HEK293T (cell line): ENCODE data around the gene NXPE3.

ENCODE experiments used
- CTCF ChIA-PET: fragments of 350-600 bp; formaldehyde crosslinking; extraction: SDS; loops from one replicate; lab custom pipeline; 2021; ENCODE audit warnings: antibody characterized with exemption, inconsistent platforms; lab: Yijun Ruan, JAX
- POLR2A ChIA-PET: fragments of 350-600 bp; formaldehyde crosslinking; extraction: SDS; loops from one replicate; lab custom pipeline; 2020; ENCODE audit warnings: antibody characterized with exemption, inconsistent platforms; lab: Yijun Ruan, JAX
- DNase-seq: peaks from one replicate; pipeline ENCODE4 v3.0.0; 2012; ENCODE audit warnings: mixed read lengths; ENCODE audit errors: extremely low spot score
- ARNT ChIP-seq: fragments of 450-650 bp; IDR thresholded peaks from 2 replicates; pipeline ENCODE4 v1.6.1; 2017; ENCODE audit warnings: mild to moderate bottlenecking
- BHLHE40 ChIP-seq: fragments of 450-650 bp; IDR thresholded peaks from 2 replicates; pipeline ENCODE4 v1.6.1; 2016; ENCODE audit warnings: mild to moderate bottlenecking, moderate library complexity, borderline replicate concordance
- CTBP1 ChIP-seq: fragments of 450-650 bp; IDR thresholded peaks from 2 replicates; pipeline ENCODE4 v1.6.1; 2016; ENCODE audit warnings: borderline replicate concordance
- ELF4 ChIP-seq: fragments of 450-650 bp; IDR thresholded peaks from 2 replicates; pipeline ENCODE4 v1.6.1; 2017; ENCODE audit warnings: antibody characterized with exemption
- FOXA1 ChIP-seq: fragments of 450-650 bp; IDR thresholded peaks from 2 replicates; pipeline ENCODE4 v1.6.1; 2016; ENCODE audit warnings: mild to moderate bottlenecking
- FOXK2 ChIP-seq: fragments of 450-650 bp; IDR thresholded peaks from 2 replicates; pipeline ENCODE4 v1.6.1; 2016; ENCODE audit warnings: mild to moderate bottlenecking
- FOXM1 ChIP-seq: fragments of 450-650 bp; IDR thresholded peaks from 2 replicates; pipeline ENCODE4 v1.6.1; 2017; ENCODE audit warnings: mild to moderate bottlenecking, borderline replicate concordance
- HDGF ChIP-seq: fragments of 450-650 bp; IDR thresholded peaks from 2 replicates; pipeline ENCODE4 v1.6.1; 2017; ENCODE audit warnings: antibody characterized with exemption, borderline replicate concordance
- L3MBTL2 ChIP-seq: fragments of 450-650 bp; conservative IDR thresholded peaks from 2 replicates; pipeline ENCODE4 v1.6.1; 2016; ENCODE audit warnings: mild to moderate bottlenecking
- LEF1 ChIP-seq: fragments of 450-650 bp; IDR thresholded peaks from 2 replicates; pipeline ENCODE4 v1.6.1; 2017; ENCODE audit warnings: mild to moderate bottlenecking, borderline replicate concordance
- NFRKB ChIP-seq: fragments of 450-650 bp; IDR thresholded peaks from 2 replicates; pipeline ENCODE4 v1.6.1; 2016; ENCODE audit warnings: mild to moderate bottlenecking, moderate library complexity
- SP1 ChIP-seq: fragments of 450-650 bp; IDR thresholded peaks from 2 replicates; pipeline ENCODE4 v1.6.1; 2017
- SUZ12 ChIP-seq: fragments of 450-650 bp; IDR thresholded peaks from 2 replicates; pipeline ENCODE4 v1.6.1; 2016; ENCODE audit warnings: mild to moderate bottlenecking
- TARDBP ChIP-seq: fragments of 450-650 bp; IDR thresholded peaks from 2 replicates; pipeline ENCODE4 v1.6.1; 2016
- ZNF384 ChIP-seq: fragments of 450-650 bp; IDR thresholded peaks from 2 replicates; pipeline ENCODE4 v1.6.1; 2016
- TF ChIP-seq, protein P1 (sequence below): fragments of 450-650 bp; IDR thresholded peaks from 2 replicates; pipeline ENCODE4 v1.6.1; 2016

The NXPE3 gene

GRCh38 chr3:101778385-101779046, 495 bp upstream of the NXPE3 start:
- TF ChIP-seq LEF1 (no peak), FOXK2 (no peak), SP1 (no peak), ELF4 (no peak), FOXM1 (no peak), HDGF (no peak), ARNT (no peak), CTBP1 (no peak), NFRKB (no peak), ZNF384 (no peak), TARDBP (no peak), L3MBTL2 (no peak), SUZ12 (no peak), FOXA1 (no peak), BHLHE40 (no peak)
- TF ChIP-seq, protein P1, sequence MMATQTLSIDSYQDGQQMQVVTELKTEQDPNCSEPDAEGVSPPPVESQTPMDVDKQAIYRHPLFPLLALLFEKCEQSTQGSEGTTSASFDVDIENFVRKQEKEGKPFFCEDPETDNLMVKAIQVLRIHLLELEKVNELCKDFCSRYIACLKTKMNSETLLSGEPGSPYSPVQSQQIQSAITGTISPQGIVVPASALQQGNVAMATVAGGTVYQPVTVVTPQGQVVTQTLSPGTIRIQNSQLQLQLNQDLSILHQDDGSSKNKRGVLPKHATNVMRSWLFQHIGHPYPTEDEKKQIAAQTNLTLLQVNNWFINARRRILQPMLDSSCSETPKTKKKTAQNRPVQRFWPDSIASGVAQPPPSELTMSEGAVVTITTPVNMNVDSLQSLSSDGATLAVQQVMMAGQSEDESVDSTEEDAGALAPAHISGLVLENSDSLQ = no peak
- CTCF ChIA-PET = no interaction called here
- POLR2A ChIA-PET = interaction anchor here (1.0 to 1.7 kb wide), 4 partner anchors 14 to 92 kb away, joined by 3 to 10 read pairs (median 6); partner anchors contain the start of genes CEP97 and RPL24
- DNase-seq = no peak

GRCh38 chr3:101779822-101780381, 891 bp downstream of the NXPE3 start:
- CTCF ChIA-PET = no interaction called here
- no peak for TF ChIP-seq BHLHE40
- TF ChIP-seq CTBP1 = no peak
- POLR2A ChIA-PET = interaction anchor here (1.7 kb wide), 1 partner anchor 55 kb away, joined by 10 read pairs; the partner anchor contains the start of gene CEP97
- peak; percentile 42 for DNase-seq

- TF ChIP-seq FOXA1 (no peak), L3MBTL2 (peak; percentile 57)
- peak; percentile 22 for DNase-seq
- ChIA-PET POLR2A (interaction anchor here (0.6 kb wide), 1 partner anchor 37 kb away, joined by 3 read pairs; no protein-coding TSS in a partner anchor), CTCF (no interaction called here)
Measured at GRCh38 chr3:101780661-101781060, 1.6 kb downstream of the NXPE3 start.

GRCh38 chr3:101781166-101781565, 2.2 kb downstream of the NXPE3 start:
- TF ChIP-seq SUZ12 (no peak), ZNF384 (no peak), L3MBTL2 (no peak), ELF4 (no peak), TARDBP (no peak), FOXA1 (no peak), NFRKB (no peak), HDGF (no peak)
- TF ChIP-seq, protein P1 = no peak

DNA sequence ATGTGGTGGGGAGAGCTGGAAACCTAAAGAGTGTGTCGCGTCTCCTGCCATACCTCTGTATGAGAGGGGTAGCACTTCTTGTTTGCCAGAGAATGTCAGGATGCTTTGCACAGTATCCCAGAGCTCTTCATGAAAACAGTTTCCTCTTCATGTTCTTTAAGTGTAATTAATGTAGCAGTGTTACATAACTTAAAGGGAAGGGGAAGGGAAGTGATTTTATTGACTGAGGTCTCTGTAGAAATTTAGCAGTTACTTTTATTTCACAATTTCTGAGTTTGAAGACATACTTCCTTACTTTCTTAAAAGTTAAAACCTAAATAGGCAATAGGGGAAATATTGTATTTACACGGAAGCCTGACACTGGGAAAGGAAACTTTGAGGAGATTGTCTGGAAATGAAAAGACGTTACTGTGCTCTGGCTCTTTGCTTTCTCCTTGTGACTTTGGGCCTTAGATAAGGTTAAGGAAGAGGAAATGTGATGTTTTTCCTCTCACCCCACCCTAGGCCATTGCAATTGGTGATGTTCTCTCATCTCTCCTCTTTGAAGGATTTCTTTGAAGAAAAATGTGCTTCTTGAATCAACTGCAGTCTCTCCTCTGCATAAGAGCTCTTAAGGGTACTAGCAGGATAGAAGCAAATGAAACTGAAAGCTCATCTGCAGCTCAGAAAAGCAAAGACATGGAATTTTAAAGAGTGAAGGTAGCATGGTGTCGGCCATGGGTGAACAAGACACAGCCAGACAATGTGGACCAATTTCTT, 6.0 kb downstream of the NXPE3 start:
- no peak for DNase-seq
- ChIA-PET CTCF (no interaction called here), POLR2A (no interaction called here)
- no peak for TF ChIP-seq HDGF
- TF ChIP-seq FOXA1 = no peak
- no peak for TF ChIP-seq SP1
- TF ChIP-seq FOXK2 = no peak
- TF ChIP-seq BHLHE40 = no peak
- TF ChIP-seq, protein P1 = no peak
- TF ChIP-seq FOXM1 = no peak
- TF ChIP-seq SUZ12 = no peak
- no peak for TF ChIP-seq CTBP1
- TF ChIP-seq ZNF384 = no peak
- TF ChIP-seq LEF1 = no peak
- TF ChIP-seq ARNT = no peak

More at GRCh38 chr3:101781166-101781565, 2.2 kb downstream of the NXPE3 start:
- CTCF ChIA-PET = no interaction called here
- no peak for DNase-seq
- POLR2A ChIA-PET = interaction anchor here (0.6 kb wide), 1 partner anchor 37 kb away, joined by 3 read pairs; no protein-coding TSS in a partner anchor

GRCh38 chr3:101791778-101792177, 12.8 kb downstream of the NXPE3 start:
- no peak for TF ChIP-seq BHLHE40
- no peak for TF ChIP-seq L3MBTL2
- TF ChIP-seq FOXM1 = no peak
- no peak for TF ChIP-seq ARNT
- no peak for TF ChIP-seq CTBP1
- no peak for TF ChIP-seq FOXK2
- TF ChIP-seq ELF4 = no peak
- TF ChIP-seq, protein P1 = no peak
- TF ChIP-seq TARDBP = no peak
- TF ChIP-seq FOXA1 = no peak
- no peak for TF ChIP-seq SP1
- TF ChIP-seq LEF1 = no peak
- no peak for TF ChIP-seq ZNF384
- no peak for TF ChIP-seq HDGF
- TF ChIP-seq NFRKB = no peak
- no peak for TF ChIP-seq SUZ12
- ChIA-PET CTCF (no interaction called here), POLR2A (no interaction called here)
- DNase-seq = no peak
